CD4-positive, alpha-beta T cell treated with Interleukin-12 subunit alpha and Interleukin-12 subunit beta, for 1 hour (primary cell): ENCODE measurements around the gene FAM117A.
"Not testable (repeated sequence)": the region's sequence is repeated elsewhere in the genome, so short reads cannot be mapped to it uniquely, and the experiment has no call there.

Source experiments
- DNase-seq: peaks from one replicate; pipeline ENCODE4 v3.0.0-alpha.2; 2020

FAM117A gene

DNA sequence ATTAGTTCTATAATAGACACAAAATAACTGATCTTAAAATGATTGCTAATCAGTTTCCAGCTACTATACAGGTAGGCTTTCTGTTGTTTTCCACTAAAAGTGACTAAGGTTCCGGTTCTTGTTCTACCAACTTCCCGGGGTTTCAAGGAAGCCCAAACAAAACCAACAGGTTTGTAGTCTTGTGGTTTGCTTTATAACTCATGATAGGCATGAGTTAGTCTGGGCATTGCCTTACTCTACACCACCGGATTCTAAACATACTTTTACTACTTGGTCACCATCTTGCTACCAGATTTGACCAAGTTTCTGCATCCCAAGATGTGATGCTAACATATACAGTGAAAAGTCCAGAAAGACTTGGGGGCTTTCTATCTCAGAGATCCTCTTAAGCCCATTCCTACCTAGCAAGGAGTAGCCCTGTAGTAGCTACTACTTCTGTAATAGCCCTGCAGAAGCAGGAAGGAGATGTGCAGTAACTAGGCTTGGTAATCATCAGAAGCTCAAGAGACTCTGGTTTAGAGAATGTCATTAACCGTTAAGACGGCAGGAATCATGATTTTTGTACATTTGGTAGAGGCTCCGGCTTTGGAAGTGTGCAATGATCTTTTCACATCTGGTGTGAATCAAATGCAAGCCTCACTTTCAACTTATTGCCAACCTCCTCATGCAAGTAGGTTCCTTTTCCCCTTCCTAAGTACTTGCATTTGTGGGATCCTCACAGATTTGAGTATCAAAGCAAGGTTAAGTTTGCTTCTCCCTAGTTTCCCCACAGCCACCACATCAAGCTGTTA is 1.6 kb downstream of the FAM117A start:
- DNase-seq, result no peak

DNA sequence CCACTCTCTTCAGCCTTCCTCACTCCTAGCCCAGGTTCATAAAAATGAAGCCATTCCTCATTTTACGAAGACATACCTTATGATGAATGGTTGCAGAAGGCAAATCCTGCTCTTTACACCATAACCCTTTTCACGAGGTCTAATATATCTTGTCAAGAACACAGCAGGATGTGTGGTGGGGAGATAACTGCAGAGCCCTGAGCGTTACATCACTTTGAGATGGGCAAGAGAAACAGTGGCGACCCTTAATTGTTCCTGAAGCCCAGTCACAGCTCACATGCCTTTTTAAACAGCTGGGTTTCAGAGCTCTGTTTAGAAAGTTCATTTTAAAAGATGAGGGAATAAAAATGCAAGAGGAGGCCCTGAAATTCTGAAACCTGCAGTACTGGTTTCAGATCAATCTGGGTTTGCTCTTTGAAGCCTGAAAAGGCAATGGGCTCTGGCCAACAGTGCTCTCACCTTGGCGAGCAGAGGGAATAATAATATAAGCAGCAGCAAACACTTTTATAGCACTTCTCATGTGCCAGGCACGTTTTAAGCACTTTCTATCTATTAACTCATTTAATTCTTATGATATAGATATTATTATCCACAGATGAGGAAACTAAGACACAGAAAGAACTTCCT is 2.9 kb downstream of the FAM117A start:
- DNase-seq, result no peak

DNA sequence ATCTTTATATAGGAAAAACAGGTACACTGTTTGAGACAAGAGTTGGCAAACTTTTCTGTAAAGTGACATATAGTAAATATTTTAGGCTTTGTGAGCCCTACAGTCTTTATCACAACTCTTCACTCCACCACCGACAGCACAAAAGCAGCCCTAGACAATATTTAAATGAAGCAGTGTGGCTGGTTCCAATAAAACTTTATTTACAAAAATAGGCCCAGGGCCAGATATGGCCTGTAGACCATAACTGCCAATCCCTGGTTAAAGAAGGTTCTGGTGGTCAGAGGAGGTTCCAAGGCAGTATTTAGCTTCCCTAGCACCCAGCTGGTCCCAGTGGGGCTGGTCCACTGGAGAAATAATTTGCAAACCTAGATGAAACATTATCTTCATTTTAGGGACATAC is 3.6 kb downstream of the FAM117A start:
- DNase-seq, result no peak

DNA sequence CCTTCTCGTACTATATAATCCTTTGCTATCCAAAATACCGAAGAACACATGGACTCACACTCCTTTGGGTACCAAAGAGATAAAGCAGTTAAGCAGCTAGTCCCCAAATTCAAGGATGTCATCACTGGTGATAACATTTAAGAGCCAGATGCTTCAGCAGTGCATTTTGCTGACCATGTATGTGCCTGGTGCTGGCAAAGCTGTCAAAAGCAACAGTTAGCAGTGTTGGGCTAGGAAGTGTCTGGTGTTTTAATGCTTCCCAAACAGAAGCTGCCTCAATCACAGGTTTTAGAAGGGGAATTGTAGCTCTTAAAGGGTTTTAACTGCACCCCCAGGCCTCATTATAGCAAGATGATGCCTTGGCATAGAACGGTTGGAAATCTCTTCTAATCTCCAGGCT is 4.7 kb downstream of the FAM117A start:
- DNase-seq, result no peak

- not testable (repeated sequence) for DNase-seq
Observed at GRCh38 chr17:49758464-49759010, 5.4 kb downstream of the FAM117A start.

GRCh38 chr17:49757151-49757777 is 6.7 kb downstream of the FAM117A start:
- no peak for DNase-seq

- no peak for DNase-seq
Observed at GRCh38 chr17:49756323-49757150, 7.4 kb downstream of the FAM117A start.

DNA sequence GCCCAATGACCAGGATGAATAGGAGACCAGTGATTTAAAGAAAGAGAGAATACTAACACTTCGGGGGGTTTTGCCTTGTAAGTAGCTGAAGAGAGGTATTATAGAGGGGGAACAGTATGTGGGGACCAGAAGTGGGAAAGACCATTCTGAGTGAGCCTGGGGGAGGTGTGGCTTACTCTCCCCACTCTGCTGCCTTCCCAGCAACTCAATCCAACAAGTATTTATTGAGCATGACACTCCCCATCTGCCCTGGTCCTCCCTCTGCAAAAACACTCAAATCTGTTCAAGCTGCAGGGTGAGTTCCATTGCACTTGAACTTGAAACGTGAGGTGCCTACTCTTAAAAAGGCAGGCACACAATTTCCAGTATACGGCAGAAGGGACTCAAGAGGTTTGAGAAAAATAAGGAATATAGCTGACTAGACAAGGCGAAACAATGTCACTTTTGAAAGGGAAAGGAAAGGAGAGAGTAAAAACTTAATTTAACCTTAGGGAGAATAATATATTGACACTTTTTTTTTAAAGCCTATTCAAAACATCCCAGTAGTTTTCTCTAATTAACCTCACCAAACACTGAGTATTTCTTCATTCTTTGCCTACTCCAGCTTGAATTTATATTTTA is 8.2 kb downstream of the FAM117A start:
- DNase-seq, result no peak

GRCh38 chr17:49753959-49754391 is 10.0 kb downstream of the FAM117A start:
- DNase-seq, result no peak

DNA sequence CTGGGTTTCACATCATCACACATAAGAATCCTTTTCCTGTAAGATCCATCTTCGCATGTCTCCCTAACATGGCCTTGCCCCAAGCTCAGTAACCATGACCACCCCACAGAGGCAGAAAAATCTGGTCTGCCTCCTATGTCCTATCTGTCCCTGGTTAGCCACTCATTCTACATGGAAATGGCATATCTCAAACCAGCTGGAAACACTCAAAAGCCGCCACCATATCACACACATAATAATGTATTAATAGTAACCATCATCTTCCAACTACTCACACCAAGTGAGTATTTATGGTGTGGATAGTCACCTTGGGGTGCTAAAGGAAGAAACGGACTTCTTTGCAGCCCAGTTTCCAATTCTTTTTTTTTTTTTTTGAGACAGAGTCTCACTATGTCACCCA is 11.4 kb downstream of the FAM117A start:
- no peak for DNase-seq

- DNase-seq, result no peak
Observed at GRCh38 chr17:49749730-49750129, 14.2 kb downstream of the FAM117A start.

- peak; percentile 78 for DNase-seq
Observed at GRCh38 chr17:49748791-49749190, 15.1 kb downstream of the FAM117A start.

GRCh38 chr17:49748223-49748622 is 15.7 kb downstream of the FAM117A start:
- DNase-seq, result peak; percentile 60

DNA sequence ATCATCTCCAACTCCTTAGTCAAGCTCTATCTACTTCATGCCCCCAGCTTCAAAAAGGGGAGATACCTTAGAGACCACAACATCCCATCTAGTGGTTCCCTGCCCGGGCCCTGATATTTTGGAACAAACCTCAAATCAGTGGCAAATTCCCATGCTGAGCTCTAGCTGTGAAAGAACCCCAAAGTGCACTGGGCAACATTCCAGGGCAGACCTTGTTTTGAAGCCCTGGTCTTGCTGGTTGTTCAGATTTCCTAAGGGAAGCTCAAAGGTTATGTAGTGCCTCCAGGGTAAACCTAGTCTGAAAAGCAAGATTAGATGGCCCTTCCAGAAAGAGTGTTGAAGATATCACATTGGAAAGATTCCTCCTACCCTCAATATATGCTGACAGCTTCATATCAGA is 16.3 kb downstream of the FAM117A start:
- DNase-seq, result no peak

DNA sequence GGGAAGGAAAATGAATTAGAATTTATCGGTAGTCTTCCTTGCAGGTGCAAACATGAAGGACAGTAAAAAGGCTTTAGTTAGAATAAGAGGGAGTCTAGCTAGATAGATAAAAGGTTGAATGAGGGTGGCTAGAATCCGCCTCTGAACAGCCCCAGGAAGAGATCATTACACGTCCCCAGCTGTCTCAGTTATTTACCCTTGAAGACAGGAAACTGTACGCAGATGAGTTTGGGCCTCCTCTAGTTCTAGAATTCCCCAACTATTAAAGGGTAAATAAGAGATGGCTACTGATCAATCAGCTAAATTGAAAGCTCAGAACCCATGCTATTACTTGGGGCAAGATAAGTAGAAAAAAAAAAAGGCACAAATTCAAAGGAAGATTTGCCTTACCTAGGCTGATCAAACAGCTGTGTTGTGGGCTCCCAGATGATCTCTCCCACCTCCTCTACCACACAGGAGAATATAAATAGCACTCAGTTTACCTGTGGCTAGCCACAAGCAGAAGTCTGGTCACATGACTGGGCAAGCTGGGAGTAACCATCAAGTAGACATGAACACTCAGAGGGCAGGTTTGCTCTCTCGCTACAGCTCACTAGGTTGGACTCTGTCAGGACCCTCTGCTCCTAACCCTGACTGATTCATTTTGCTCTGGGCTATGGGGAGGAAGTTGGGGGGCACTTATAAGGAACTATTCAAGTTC is 17.0 kb downstream of the FAM117A start:
- DNase-seq, result peak; percentile 69

DNA sequence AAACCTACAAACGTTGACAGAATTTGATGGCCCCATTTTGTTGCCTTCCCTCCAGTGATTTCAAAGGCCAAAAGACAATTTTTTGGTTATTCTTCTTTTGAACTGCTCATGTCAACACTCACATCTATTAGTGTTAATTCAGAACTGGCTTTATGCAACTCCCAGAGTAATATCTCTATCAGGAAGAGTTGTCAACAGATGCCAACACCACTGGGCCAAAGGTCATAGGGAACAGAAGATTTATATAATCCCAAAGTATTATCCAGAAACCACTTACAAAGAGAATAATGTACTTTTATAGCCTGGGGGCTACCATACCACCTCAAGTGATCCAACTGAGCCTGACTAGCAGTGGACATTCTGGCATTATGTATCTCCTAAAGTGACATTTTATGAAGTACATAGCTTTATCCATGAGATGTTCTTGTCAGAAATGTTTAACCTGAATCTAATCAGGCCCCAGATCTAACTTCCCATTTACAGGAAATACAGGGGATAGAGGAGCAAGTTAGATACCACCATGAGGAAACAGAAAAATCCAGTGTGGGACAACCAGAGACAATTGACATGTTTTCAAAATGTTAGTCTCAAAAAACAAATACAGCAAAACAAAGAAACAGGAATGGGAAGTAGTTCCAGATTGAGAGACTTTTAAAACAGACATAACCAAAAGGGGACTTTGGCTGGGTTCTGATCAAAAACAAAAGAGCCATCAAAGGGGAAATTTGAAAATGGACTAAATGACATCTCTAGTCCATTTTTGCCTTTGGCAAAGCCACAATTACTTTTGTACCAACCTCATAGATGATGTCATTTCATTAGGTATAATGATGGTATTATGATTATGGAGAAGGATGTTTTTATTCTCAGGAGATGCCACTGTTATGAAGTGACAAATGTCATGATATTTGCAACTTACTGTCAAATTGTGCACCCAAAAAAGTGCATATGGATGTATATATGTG is 18.5 kb downstream of the FAM117A start:
- DNase-seq, result no peak

DNA sequence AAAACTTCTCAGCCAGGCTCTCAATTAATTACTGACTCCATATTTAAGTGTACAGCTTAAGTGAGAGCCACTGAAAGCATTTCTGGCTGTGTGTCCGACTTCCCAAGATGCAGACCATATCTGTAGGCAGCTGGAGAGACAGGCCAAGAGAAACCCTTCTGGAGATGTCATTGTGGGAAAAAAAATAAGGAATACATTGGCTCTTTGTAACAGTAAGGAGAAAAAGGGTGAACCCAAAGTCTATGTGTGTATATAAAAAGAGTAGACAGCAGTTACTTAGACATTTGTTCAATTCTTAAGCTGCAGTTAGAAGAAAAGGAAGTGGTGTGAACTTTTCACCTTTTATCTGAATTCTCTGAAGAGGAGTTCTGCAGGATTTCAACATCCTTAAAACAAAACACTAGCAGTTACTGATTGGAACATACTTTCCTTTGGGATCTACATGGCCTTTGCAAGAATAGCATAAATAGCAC is 21.7 kb downstream of the FAM117A start:
- peak; percentile 42 for DNase-seq

- no peak for DNase-seq
Observed at GRCh38 chr17:49741692-49742076, 22.2 kb downstream of the FAM117A start.

- DNase-seq, result no peak
Observed at GRCh38 chr17:49741009-49741691, 22.8 kb downstream of the FAM117A start.
